AG08395 (cell line): ENCODE data around the gene WTAP.
"Not testable (repeated sequence)": the region's sequence is repeated elsewhere in the genome, so short reads cannot be mapped to it uniquely, and the experiment has no call there.

Experiments
- DNase-seq: peaks from one replicate; pipeline ENCODE4 v3.0.0; 2012; ENCODE audit warnings: mixed read lengths, low spot score

WTAP gene

DNA sequence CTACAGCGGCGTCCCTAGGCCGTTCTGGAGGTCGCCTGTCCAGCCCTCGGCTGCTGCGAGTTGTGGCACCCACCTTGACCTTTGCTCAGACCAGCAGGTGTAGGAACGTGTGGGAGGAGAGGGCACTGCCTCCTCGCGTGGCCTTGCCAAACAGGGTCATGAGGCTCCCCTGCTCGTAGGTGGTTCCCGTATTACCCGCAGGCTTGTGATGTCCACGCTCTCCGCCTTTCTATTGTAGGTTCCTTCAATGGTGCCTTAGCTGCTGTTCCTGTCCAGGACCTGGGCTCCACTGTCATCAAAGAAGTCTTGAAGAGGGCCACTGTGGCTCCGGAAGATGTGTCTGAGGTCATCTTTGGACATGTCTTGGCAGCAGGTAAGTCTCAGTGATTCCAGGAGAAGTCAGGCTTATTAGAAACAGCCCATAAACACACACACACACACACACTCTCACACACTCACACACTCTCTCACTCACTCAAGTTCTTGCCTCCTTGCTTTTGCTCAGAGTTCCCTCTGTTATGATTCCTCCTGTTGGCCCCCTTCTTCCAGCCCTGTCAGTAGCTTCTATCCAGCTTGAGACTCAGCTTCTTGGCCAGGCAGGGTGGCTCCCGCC is 35.5 kb downstream of the WTAP start:
- DNase-seq, result no peak

DNA sequence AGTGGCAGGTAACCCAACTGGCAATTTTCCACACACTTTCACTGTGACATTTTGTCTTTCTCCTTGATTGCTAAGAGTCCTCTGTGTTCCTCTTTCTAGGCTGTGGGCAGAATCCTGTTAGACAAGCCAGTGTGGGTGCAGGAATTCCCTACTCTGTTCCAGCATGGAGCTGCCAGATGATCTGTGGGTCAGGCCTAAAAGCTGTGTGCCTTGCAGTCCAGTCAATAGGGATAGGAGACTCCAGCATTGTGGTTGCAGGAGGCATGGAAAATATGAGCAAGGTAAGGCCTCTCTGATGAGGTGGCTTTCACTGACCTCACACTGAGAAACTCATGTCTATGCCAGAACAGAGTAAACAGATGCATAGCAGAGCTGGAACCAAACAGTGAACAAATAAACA is 39.6 kb downstream of the WTAP start:
- DNase-seq, result no peak

DNA sequence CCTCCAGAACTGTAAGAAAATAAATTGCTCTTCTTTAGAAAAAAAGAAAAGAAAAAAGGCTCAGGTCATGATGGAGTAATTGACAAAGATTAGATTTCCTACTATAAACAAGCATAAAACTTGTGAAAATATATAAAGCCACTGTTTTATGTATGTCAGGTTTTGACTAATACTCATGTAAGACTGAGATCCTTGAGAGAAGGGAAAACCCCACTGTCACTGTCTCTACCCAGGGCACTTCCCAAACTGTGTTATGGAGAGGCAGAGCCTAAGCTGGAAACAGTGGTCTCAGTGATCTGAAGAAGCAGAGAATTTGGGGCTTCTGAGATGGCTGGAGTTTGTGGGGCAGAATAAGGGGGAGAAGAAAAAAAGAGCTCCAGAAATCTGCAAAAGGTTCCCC is 42.2 kb downstream of the WTAP start:
- no peak for DNase-seq

DNA sequence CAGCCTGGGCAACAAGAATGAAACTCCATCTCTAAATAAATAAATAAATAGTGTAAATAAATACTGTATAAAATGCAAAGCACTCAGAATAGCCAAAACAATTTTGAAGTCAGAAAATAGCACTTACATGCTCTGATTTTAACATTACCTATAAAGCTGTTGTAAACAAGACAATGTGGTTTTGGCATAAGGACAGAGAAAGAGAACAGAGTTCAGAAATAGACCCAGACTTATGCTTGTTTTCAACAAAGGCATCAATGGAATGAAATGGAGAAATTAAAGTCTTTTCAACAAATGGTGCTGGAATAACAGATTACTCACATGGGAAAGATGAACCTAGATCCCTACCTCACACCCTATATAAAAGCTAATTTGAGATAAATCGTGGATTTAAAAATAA is 44.9 kb downstream of the WTAP start:
- no peak for DNase-seq

DNA sequence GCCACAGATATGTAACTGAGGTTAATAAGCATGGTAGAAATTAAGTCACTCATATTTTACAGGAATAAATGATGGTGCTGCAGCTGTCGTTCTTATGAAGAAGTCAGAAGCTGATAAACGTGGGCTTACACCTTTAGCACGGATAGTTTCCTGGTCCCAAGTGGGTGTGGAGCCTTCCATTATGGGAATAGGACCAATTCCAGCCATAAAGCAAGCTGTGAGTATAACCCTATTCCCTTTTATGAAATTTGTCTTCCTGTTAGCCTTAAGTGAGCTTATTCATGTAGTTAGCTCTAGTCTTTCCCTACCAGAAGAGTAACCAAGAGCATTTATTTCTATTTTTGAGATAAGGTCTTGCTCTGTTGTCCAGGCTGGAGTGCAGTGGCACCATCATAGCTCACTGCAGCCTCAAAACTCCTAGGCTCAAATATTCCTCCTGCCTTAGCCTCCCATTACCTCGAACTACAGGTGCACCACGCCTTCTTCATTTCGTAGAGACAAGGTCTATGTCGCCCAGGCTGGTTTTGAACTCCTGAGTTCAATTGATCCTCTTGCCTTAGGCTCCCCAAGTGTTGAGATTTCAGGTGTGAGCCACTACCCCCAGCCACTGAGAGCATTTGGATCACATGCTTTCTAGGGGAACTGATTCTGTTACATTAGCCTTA is 50.1 kb downstream of the WTAP start:
- no peak for DNase-seq

DNA sequence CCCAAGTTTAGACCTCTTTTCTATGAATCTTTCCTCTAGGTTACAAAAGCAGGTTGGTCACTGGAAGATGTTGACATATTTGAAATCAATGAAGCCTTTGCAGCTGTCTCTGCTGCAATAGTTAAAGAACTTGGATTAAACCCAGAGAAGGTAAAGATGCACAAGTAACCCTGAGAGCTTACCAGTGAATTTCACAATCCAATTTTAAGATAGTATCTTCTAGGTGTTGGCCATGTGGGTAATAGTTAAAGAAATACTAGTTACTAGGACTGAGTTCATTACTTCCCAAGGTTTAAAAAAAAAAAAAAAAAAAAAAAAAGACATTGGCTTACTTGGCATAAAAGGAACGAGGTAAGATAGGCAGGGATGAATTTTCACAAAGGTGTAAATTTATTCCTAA is 50.8 kb downstream of the WTAP start:
- DNase-seq, result no peak

DNA sequence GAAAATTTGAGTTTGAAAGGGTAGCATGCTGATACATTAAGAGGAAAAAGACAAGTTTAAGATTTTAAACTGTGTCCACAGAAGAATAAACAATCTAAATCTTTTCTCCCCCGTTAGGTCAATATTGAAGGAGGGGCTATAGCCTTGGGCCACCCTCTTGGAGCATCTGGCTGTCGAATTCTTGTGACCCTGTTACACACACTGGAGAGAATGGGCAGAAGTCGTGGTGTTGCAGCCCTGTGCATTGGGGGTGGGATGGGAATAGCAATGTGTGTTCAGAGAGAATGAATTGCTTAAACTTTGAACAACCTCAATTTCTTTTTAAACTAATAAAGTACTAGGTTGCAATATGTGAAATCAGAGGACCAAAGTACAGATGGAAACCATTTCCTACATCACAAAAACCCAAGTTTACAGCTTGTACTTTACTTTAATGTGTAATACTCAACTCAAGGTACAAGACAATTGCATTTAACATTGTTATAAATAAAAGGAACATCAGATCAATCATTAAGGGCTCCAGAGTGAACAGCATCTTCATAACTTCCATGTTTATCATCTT is 51.3 kb downstream of the WTAP start:
- DNase-seq, result no peak

DNA sequence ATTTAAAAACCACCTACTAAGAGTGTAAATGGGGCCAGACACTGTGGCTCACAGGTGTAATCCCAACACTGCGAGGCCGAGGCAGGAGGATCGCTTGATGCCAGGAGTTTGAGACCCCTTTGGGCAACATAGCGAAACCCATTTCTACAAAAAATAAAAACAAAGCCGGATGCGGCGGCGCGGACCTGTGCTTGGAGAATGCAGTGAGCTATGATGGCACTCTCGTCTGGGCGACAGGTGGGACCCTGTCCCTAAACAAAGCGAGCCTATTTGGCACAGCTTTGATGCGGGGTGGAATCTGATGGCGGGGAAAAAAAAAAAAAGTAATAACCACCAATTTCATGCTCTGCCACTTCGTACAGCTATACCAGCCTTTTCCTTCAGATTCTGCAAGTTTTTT is 61.0 kb downstream of the WTAP start:
- DNase-seq, result no peak

DNA sequence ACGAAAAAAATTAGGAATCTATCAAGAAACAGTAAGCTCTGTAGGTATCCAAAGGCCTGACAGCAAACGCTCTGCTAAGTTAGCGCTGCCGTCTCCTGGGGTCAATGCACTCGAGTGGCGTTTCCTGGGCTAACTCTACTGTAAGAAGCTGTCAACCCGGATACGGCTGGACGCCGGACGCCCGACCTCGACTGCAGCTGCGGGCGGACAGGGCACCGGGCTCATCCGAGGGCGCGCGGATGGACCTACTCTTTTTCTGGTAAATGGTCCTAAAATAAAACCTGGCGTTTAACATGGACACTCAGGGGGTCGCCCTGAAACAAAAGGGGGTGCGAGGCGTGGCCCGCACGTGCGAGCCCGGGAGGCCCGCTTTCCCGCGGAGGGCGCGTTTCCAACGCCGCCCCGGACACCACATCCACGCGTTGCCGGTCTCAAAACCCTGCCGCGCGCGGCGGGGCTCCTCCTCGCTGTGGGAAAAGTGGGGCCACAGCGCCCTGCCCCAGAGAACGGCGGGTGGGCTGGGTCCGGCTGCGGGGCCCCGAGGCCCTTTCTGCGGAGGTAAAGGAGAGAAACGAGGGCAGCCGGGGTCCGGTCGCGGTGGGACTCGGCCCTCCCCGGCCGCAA is 61.6 kb downstream of the WTAP start:
- DNase-seq, result peak; percentile 41

DNA sequence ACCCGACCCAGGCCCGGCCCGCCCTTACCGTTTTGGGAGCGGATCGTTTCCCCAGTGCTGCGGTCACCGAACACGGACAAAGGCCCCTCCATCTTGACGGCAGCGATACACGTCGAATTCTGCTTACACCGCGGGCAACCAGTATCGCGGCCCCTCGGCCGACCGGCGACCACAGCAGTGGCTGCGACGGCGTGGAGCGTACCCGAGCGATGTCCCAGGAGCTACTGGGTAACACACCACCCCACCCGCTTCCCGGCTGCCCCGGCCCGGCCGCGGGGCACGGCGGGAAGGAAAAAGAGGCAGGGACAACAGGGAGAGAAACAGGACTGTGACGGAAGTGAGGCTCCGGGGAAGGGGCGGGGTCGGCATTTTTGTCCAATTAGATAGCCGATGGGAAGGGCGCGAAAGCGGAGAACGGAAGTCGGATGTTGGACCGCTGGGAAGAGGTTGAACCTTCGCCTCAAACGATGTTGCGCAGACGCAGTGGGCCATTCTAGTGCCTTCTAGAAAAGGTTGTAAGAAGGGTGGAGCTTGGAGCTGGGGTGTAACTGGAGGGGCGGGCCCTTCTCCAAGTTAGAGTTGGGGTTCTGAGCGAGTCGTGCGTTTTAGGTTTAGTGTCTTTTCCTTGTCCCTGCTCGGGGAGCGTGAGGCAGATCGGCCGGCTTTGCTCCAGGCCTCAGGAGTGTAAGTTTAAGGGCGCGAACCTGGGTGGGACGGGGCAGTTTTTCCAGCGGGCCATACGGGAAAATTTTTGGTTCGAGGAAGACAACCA is 62.3 kb downstream of the WTAP start, which contains the start of gene TCP1:
TSS of gene TCP1 (minus strand) at position 226 of the 772 bp plus-strand sequence. CDS start at position 92, 134 bp downstream.
- DNase-seq, result peak; percentile 97

DNA sequence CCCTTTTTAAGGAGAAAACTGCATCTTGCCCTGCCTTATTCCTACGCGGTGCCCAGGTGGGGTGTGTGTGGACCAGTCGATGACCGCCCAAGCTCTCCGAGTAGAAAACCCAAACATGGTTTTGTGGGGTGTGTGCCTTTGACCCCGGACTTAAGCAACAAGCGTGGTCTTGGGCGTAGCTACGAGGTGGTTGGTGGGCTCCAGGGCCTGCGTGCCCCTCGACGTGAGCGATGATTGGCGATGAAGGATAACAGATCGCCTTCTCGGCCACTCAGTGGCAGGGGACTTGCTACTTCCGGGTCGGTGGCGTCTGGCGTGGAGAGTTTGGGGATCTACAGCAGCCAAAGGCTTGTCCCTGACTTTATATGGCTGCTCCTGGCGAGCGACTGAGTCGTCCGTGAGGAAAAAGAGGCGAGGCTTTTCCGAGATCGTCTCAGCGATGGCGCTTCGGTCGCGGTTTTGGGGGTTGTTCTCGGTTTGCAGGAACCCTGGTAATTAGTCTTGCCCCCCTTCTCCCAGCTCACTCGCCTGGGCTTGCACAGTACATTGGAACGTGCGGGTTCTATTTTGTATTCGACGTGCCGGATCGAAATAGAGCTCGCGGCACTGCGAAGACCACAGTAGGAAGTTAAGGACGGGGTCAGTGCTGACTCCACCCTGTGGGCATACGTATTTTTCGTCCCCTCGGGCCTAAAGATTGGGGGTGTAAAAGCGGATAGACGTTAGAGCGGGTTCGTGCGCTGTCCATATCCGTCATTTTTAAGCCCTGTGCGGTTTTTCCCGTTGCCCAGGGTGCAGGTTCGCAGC is 63.0 kb downstream of the WTAP start, which contains the start of gene MRPL18:
TSS of gene MRPL18 (plus strand) at position 319 of the 807 bp plus-strand sequence. CDS start at position 440, 121 bp downstream.
- DNase-seq, result peak; percentile 97

DNA sequence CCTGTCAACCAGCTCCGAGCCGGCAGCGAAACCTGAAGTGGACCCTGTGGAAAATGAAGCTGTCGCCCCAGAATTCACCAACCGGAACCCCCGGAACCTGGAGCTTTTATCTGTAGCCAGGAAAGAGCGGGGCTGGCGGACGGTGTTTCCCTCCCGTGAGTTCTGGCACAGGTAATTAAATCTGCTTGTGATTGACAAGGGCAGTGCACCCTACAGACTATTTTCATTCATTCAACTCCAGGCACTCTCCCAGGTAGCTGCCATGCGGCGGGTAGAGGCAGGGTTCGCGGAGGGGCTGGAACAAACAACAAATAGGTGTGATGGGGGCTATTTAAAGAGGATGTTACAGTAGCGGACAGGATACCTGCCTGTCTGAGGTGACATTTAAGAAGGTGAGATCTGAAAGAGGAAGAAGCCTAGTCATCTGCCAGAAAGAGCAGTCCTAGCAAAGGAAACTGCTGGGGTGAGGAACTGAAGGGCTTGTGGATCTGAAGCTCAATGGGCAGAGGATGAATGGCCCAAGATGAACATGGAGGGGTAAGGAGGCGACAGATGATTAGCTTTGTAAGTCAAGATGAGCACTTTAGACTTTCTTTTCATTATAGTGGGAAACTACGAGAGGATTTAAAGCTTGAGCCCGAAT is 63.8 kb downstream of the WTAP start:
- no peak for DNase-seq

DNA sequence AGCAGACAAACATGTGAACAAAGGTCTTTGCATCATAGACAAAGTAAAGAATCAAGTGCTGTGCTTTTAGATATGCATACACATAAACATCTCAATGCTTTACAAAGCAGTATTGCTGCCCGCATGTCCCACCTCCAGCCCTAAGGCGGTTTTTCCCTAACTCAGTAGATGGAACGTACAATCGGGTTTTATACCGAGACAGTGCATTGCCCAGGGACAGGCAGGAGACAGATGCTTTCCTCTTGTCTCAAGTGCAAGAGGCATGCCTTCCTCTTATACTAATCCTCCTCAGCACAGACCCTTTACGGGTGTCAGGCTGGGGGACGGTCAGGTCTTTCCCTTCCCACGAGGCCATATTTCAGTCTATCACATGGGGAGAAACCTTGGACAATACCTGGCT is 67.7 kb downstream of the WTAP start:
- DNase-seq, result not testable (repeated sequence)

DNA sequence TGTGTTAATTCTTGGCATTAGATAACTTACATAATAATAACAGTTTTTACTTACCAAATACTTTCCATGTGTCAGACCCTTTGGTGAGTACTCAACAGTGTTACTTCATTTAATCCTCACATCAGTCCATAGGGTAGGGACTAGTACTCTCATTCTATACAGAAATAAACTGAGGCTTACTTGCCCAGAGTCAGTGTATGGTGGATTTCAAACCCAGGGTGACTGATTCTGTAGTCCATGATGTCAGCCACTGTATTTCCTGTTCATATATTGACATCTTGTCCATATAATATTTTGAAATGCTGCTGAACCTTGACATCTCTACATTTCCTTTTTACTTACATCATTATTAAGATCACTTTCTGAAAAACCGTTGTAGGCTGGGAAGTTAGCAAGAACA is 70.2 kb downstream of the WTAP start:
- no peak for DNase-seq

DNA sequence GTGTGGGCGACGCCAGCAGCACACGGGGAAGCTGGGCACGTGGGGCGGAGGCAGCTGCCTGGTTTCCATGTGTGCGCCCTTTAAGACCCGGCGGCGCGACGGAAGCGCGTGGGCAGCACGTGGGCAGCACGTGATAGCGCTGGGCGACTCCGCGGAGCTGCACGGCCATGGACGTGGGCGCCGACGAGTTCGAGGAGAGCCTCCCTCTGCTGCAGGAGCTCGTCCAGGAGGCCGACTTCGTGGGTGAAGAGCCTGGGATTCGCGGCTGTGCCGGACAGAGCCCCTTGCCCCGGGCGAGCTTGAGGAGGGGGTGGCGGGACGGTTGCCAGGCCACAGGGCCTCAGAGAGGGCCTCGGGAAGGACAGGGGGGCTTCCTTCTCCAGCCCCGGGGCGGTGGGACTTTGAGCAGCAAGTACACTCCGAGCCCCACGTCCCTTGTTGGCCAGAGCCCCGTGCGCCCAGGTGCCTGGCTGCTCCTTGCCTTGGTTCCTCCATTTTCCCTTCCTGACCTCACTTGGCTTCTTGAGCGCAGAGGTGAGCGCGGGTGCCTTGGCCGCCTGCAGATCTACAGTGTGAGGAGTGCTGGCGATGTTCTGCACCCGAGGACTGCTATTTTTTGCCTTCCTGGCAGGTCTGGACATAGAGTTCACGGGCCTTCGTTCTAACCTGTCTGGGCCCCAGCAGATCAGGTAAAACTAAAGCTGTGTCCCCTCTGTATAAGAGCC is 73.0 kb downstream of the WTAP start, which contains the start of gene PNLDC1:
TSS of gene PNLDC1 (plus strand) at position 136 of the 725 bp plus-strand sequence. CDS start at position 168, 32 bp downstream.
- no peak for DNase-seq

DNA sequence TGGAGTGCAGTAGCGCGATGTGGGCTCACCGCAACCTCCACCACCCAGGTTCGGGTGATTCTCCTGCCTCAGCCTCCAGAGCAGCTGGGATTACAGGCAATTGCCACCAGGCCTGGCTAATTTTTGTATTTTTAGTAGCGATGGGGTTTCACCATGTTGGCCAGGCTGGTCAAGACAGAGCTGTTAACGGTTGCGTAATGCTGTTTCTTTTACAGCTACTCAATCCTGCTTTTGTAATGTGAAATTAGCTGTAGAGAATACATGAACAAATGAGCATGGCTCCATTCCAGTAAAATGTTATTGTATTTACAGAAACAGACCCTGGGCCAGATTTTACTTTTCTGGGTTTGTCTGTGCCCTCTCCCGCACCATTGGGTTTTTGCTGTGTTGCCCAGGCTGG is 74.6 kb downstream of the WTAP start:
- no peak for DNase-seq

DNA sequence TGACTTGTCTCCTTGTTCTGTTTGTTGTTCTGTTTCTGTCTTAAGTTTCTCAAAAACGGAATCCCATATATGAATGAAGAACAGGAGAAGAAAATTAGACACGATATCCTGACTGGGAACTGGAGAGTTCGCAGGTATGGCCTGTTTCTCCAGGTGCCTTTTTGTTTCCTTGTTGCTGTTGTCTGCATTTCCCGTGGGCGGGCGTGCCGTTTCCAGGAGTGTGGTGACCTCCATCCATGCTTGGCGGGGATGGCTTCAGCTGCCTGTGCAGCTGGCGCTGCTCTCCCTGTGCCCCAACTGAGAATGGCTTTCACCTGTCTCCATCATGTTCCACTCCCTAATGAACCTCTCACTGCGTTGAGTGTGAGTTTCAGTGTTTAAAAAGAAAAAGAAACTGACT is 77.2 kb downstream of the WTAP start:
- DNase-seq, result no peak

DNA sequence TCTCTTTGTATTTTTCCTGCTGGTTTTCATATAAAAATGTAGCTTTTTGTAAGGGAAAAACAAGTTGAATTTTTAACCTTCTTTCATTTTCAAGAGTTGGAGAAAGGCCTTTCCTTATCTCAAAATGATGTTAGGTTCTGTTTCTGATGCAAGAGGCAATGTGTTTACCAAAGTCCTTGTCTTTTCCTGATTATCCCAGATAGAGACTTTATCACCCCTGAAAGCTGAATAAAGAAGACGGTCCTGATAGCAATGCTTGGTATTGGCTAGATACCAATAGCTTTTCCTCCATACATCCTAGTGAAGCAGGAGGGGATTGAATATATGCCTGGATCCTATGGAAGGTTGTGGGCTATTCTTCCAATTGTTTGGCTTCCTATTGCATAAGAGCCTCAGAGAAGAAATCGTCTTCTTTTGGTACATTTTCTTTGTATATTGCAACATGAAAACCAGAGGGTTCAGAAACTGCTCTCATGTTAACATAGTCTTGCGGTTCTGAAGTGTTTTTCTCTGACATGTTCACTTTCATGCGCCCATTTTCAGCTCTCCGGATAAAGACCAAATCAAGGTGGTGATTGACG is 78.2 kb downstream of the WTAP start:
- DNase-seq, result no peak
